ENCODE measurements around the gene STARD5. TPM values are rescaled to one million over a fixed set of nuclear protein-coding genes. Genes with fewer than 3 reads are reported as not detected.
A peak's percentile ranks its signal among the peaks of the same experiment; 100 is the strongest.

STARD5 gene
- polyA plus RNA-seq, 2 donors = 12.2 to 17.2 TPM

- Histone ChIP-seq H3K4me1 (ENCODE audit: control insufficient read depth in 2 of 2, insufficient read depth in 2 of 2, low read length in 1 of 2) (peaks cover 0 to 9% of the 10 kb centered on the region in 2 donors), H3K4me3 (ENCODE audit: low read depth in 1 of 2, low read length in 2 of 2) (no peak overlapping the region), H3K27ac (ENCODE audit: low read depth in 2 of 2, low read length in 1 of 2) (no peak overlapping the region), H3K36me3 (ENCODE audit: control insufficient read depth in 2 of 2, insufficient read depth in 2 of 2, low read length in 1 of 2) (peaks cover 11 to 52% of the 10 kb centered on the region in 2 donors), H3K27me3 (ENCODE audit: control insufficient read depth in 1 of 2, insufficient read depth in 2 of 2, low read length in 2 of 2) (no peaks in the 10 kb centered on the region), H3K9me3 (ENCODE audit: control insufficient read depth in 2 of 2, insufficient read depth in 1 of 2, low read depth in 1 of 2, low read length in 1 of 2) (no peaks in the 10 kb centered on the region)
- 74 to 79% methylated on average over 3 of the region's 3 CpGs for WGBS, 2 donors
Observed at GRCh38 chr15:81316267-81316666, 7.7 kb downstream of the STARD5 start.

- Histone ChIP-seq H3K4me1 (ENCODE audit: control insufficient read depth in 2 of 2, insufficient read depth in 2 of 2, low read length in 1 of 2) (peaks cover 0 to 9% of the 10 kb centered on the region in 2 donors), H3K9me3 (ENCODE audit: control insufficient read depth in 2 of 2, insufficient read depth in 1 of 2, low read depth in 1 of 2, low read length in 1 of 2) (no peaks in the 10 kb centered on the region), H3K4me3 (ENCODE audit: low read depth in 1 of 2, low read length in 2 of 2) (no peak overlapping the region), H3K36me3 (ENCODE audit: control insufficient read depth in 2 of 2, insufficient read depth in 2 of 2, low read length in 1 of 2) (peaks cover 11 to 55% of the 10 kb centered on the region in 2 donors), H3K27ac (ENCODE audit: low read depth in 2 of 2, low read length in 1 of 2) (no peak overlapping the region), H3K27me3 (ENCODE audit: control insufficient read depth in 1 of 2, insufficient read depth in 2 of 2, low read length in 2 of 2) (no peaks in the 10 kb centered on the region)
- WGBS, 2 donors = 85 to 89% methylated on average over 14 of the region's 14 CpGs
Observed at GRCh38 chr15:81315452-81316175, 8.3 kb downstream of the STARD5 start.

GRCh38 chr15:81314378-81314777, 9.6 kb downstream of the STARD5 start:
- H3K9me3 ChIP-seq (ENCODE audit: control insufficient read depth in 2 of 2, insufficient read depth in 1 of 2, low read depth in 1 of 2, low read length in 1 of 2) = no peaks in the 10 kb centered on the region
- H3K4me3 ChIP-seq (ENCODE audit: low read depth in 1 of 2, low read length in 2 of 2) = no peak overlapping the region
- 87 to 90% methylated on average over 5 of the region's 5 CpGs for WGBS, 2 donors
- H3K27ac ChIP-seq (ENCODE audit: low read depth in 2 of 2, low read length in 1 of 2) = peak overlapping the region in 1 of 2 donors; percentile 36
- peaks cover 0 to 9% of the 10 kb centered on the region in 2 donors for H3K4me1 ChIP-seq (ENCODE audit: control insufficient read depth in 2 of 2, insufficient read depth in 2 of 2, low read length in 1 of 2)
- H3K27me3 ChIP-seq (ENCODE audit: control insufficient read depth in 1 of 2, insufficient read depth in 2 of 2, low read length in 2 of 2) = no peaks in the 10 kb centered on the region
- peaks cover 16 to 51% of the 10 kb centered on the region in 2 donors for H3K36me3 ChIP-seq (ENCODE audit: control insufficient read depth in 2 of 2, insufficient read depth in 2 of 2, low read length in 1 of 2)

GRCh38 chr15:81313686-81314085, 10.3 kb downstream of the STARD5 start:
- peak overlapping the region; percentile 74 to 89 for H3K27ac ChIP-seq (ENCODE audit: low read depth in 2 of 2, low read length in 1 of 2)
- no peak overlapping the region for H3K4me3 ChIP-seq (ENCODE audit: low read depth in 1 of 2, low read length in 2 of 2)
- H3K36me3 ChIP-seq (ENCODE audit: control insufficient read depth in 2 of 2, insufficient read depth in 2 of 2, low read length in 1 of 2) = peaks cover 16 to 49% of the 10 kb centered on the region in 2 donors
- peaks cover 0 to 9% of the 10 kb centered on the region in 2 donors for H3K4me1 ChIP-seq (ENCODE audit: control insufficient read depth in 2 of 2, insufficient read depth in 2 of 2, low read length in 1 of 2)
- H3K27me3 ChIP-seq (ENCODE audit: control insufficient read depth in 1 of 2, insufficient read depth in 2 of 2, low read length in 2 of 2) = no peaks in the 10 kb centered on the region
- H3K9me3 ChIP-seq (ENCODE audit: control insufficient read depth in 2 of 2, insufficient read depth in 1 of 2, low read depth in 1 of 2, low read length in 1 of 2) = no peaks in the 10 kb centered on the region
- WGBS, 2 donors = 60 to 73% methylated on average over 5 of the region's 5 CpGs

GRCh38 chr15:81312790-81313543, 11.0 kb downstream of the STARD5 start:
- H3K27ac ChIP-seq (ENCODE audit: low read depth in 2 of 2, low read length in 1 of 2) = peak overlapping the region; percentile 74 to 89
- peaks cover 17 to 46% of the 10 kb centered on the region in 2 donors for H3K36me3 ChIP-seq (ENCODE audit: control insufficient read depth in 2 of 2, insufficient read depth in 2 of 2, low read length in 1 of 2)
- no peaks in the 10 kb centered on the region for H3K9me3 ChIP-seq (ENCODE audit: control insufficient read depth in 2 of 2, insufficient read depth in 1 of 2, low read depth in 1 of 2, low read length in 1 of 2)
- H3K4me1 ChIP-seq (ENCODE audit: control insufficient read depth in 2 of 2, insufficient read depth in 2 of 2, low read length in 1 of 2) = peaks cover 0 to 9% of the 10 kb centered on the region in 2 donors
- no peaks in the 10 kb centered on the region for H3K27me3 ChIP-seq (ENCODE audit: control insufficient read depth in 1 of 2, insufficient read depth in 2 of 2, low read length in 2 of 2)
- no peak overlapping the region for H3K4me3 ChIP-seq (ENCODE audit: low read depth in 1 of 2, low read length in 2 of 2)
- WGBS, 2 donors = 45 to 63% methylated on average over 22 of the region's 22 CpGs

- WGBS, 2 donors = 76 to 82% methylated on average over 10 of the region's 10 CpGs
- peaks cover 14 to 38% of the 10 kb centered on the region in 2 donors for H3K36me3 ChIP-seq (ENCODE audit: control insufficient read depth in 2 of 2, insufficient read depth in 2 of 2, low read length in 1 of 2)
Observed at GRCh38 chr15:81311752-81312464, 12.0 kb downstream of the STARD5 start.

GRCh38 chr15:81310480-81310879, 13.5 kb downstream of the STARD5 start:
- H3K4me1 ChIP-seq (ENCODE audit: control insufficient read depth in 2 of 2, insufficient read depth in 2 of 2, low read length in 1 of 2) = peaks cover 0 to 9% of the 10 kb centered on the region in 2 donors
- H3K27me3 ChIP-seq (ENCODE audit: control insufficient read depth in 1 of 2, insufficient read depth in 2 of 2, low read length in 2 of 2) = no peaks in the 10 kb centered on the region
- H3K27ac ChIP-seq (ENCODE audit: low read depth in 2 of 2, low read length in 1 of 2) = no peak overlapping the region
- H3K9me3 ChIP-seq (ENCODE audit: control insufficient read depth in 2 of 2, insufficient read depth in 1 of 2, low read depth in 1 of 2, low read length in 1 of 2) = no peaks in the 10 kb centered on the region
- WGBS, 2 donors = 97 to 98% methylated on average over 5 of the region's 5 CpGs
- no peak overlapping the region for H3K4me3 ChIP-seq (ENCODE audit: low read depth in 1 of 2, low read length in 2 of 2)
- peaks cover 14 to 43% of the 10 kb centered on the region in 2 donors for H3K36me3 ChIP-seq (ENCODE audit: control insufficient read depth in 2 of 2, insufficient read depth in 2 of 2, low read length in 1 of 2)

More at GRCh38 chr15:81311752-81312464, 12.0 kb downstream of the STARD5 start:
- Histone ChIP-seq H3K4me1 (ENCODE audit: control insufficient read depth in 2 of 2, insufficient read depth in 2 of 2, low read length in 1 of 2) (peaks cover 0 to 9% of the 10 kb centered on the region in 2 donors), H3K27ac (ENCODE audit: low read depth in 2 of 2, low read length in 1 of 2) (peak overlapping the region; percentile 29 to 63), H3K4me3 (ENCODE audit: low read depth in 1 of 2, low read length in 2 of 2) (no peak overlapping the region), H3K9me3 (ENCODE audit: control insufficient read depth in 2 of 2, insufficient read depth in 1 of 2, low read depth in 1 of 2, low read length in 1 of 2) (no peaks in the 10 kb centered on the region), H3K27me3 (ENCODE audit: control insufficient read depth in 1 of 2, insufficient read depth in 2 of 2, low read length in 2 of 2) (no peaks in the 10 kb centered on the region)

- Histone ChIP-seq H3K27ac (ENCODE audit: low read depth in 2 of 2, low read length in 1 of 2) (no peak overlapping the region), H3K4me3 (ENCODE audit: low read depth in 1 of 2, low read length in 2 of 2) (no peak overlapping the region), H3K4me1 (ENCODE audit: control insufficient read depth in 2 of 2, insufficient read depth in 2 of 2, low read length in 1 of 2) (peaks cover 0 to 9% of the 10 kb centered on the region in 2 donors), H3K36me3 (ENCODE audit: control insufficient read depth in 2 of 2, insufficient read depth in 2 of 2, low read length in 1 of 2) (peaks cover 14 to 37% of the 10 kb centered on the region in 2 donors), H3K27me3 (ENCODE audit: control insufficient read depth in 1 of 2, insufficient read depth in 2 of 2, low read length in 2 of 2) (no peaks in the 10 kb centered on the region), H3K9me3 (ENCODE audit: control insufficient read depth in 2 of 2, insufficient read depth in 1 of 2, low read depth in 1 of 2, low read length in 1 of 2) (no peaks in the 10 kb centered on the region)
- WGBS, 2 donors = 94 to 95% methylated on average over 8 of the region's 8 CpGs
Observed at GRCh38 chr15:81309647-81310450, 14.1 kb downstream of the STARD5 start.

- H3K27ac ChIP-seq (ENCODE audit: low read depth in 2 of 2, low read length in 1 of 2) = no peak overlapping the region
- 78 to 79% methylated on average over 2 of the region's 2 CpGs for WGBS, 2 donors
- H3K9me3 ChIP-seq (ENCODE audit: control insufficient read depth in 2 of 2, insufficient read depth in 1 of 2, low read depth in 1 of 2, low read length in 1 of 2) = no peaks in the 10 kb centered on the region
- H3K4me1 ChIP-seq (ENCODE audit: control insufficient read depth in 2 of 2, insufficient read depth in 2 of 2, low read length in 1 of 2) = peaks cover 0 to 13% of the 10 kb centered on the region in 2 donors
- H3K4me3 ChIP-seq (ENCODE audit: low read depth in 1 of 2, low read length in 2 of 2) = no peak overlapping the region
- H3K36me3 ChIP-seq (ENCODE audit: control insufficient read depth in 2 of 2, insufficient read depth in 2 of 2, low read length in 1 of 2) = peaks cover 14 to 36% of the 10 kb centered on the region in 2 donors
- H3K27me3 ChIP-seq (ENCODE audit: control insufficient read depth in 1 of 2, insufficient read depth in 2 of 2, low read length in 2 of 2) = no peaks in the 10 kb centered on the region
Observed at GRCh38 chr15:81308260-81308659, 15.7 kb downstream of the STARD5 start.

All from esophagus (tissue), 2 donors.